Mesenchymal stem cell (in vitro differentiated cells and primary cell): ENCODE data around the gene POLRMT. TPM values are rescaled to one million over a fixed set of nuclear protein-coding genes. Genes with fewer than 3 reads are reported as not detected.
A peak's percentile ranks its signal among the peaks of the same experiment; 100 is the strongest.

Source experiments
- DNase-seq: peaks from one replicate; pipeline ENCODE4 v3.0.0-alpha.2; 2013
- H2AFZ ChIP-seq: one replicate; pipeline ENCODE4 v1.6.1; 2013; ENCODE audit warnings: low read depth, mild to moderate bottlenecking, control low read depth, inconsistent platforms, low read length, moderate library complexity
- H2AK5ac ChIP-seq: 2 replicates; pipeline ENCODE4 v1.6.1; 2013; ENCODE audit warnings: low read length, moderate library complexity, mild to moderate bottlenecking, inconsistent platforms; ENCODE audit not compliant: severe bottlenecking
- H2BK120ac ChIP-seq: one replicate; pipeline ENCODE4 v1.6.1; 2013; ENCODE audit warnings: low read depth, mild to moderate bottlenecking, inconsistent platforms, low read length, moderate library complexity
- H2BK12ac ChIP-seq, 2 experiments: one replicate each; pipeline ENCODE4 v1.6.1; 2013; ENCODE audit warnings: inconsistent platforms in 2 of 2, low read length in 2 of 2, mild to moderate bottlenecking in 2 of 2, moderate library complexity in 2 of 2, control low read depth in 1 of 2
- H2BK15ac ChIP-seq: one replicate; pipeline ENCODE4 v1.6.1; 2013; ENCODE audit warnings: mild to moderate bottlenecking, low read depth, inconsistent platforms; ENCODE audit not compliant: poor library complexity, severe bottlenecking
- H2BK5ac ChIP-seq: 2 replicates; pipeline ENCODE4 v1.6.1; 2013; ENCODE audit warnings: low read depth, mild to moderate bottlenecking, low read length, control low read depth, inconsistent platforms; ENCODE audit not compliant: poor library complexity, severe bottlenecking
- H3K14ac ChIP-seq, 2 experiments: one replicate each; pipeline ENCODE4 v1.6.1; 2013; ENCODE audit warnings: inconsistent platforms in 2 of 2, low read length in 2 of 2, control low read depth in 1 of 2, mild to moderate bottlenecking in 1 of 2, moderate library complexity in 1 of 2
- H3K18ac ChIP-seq, 2 experiments: one replicate each; pipeline ENCODE4 v1.6.1; 2013; ENCODE audit warnings: inconsistent platforms in 2 of 2, low read length in 2 of 2, control low read depth in 1 of 2, low read depth in 1 of 2, mild to moderate bottlenecking in 1 of 2
- H3K23ac ChIP-seq, 2 experiments: one replicate each; pipeline ENCODE4 v1.6.1; 2013; ENCODE audit warnings: inconsistent platforms in 2 of 2, low read length in 2 of 2, mild to moderate bottlenecking in 2 of 2, moderate library complexity in 2 of 2, control low read depth in 1 of 2
- H3K27ac ChIP-seq: 2 replicates; pipeline ENCODE4 v1.5.1; 2013; ENCODE audit warnings: mild to moderate bottlenecking, moderate library complexity, low read length, control low read depth, inconsistent platforms; ENCODE audit not compliant: poor library complexity, severe bottlenecking
- H3K27me3 ChIP-seq, 2 experiments: 2 replicates each; pipeline versions ENCODE4 v1.6.1 to v1.7.0; 2013; ENCODE audit warnings: low read length in 2 of 2, mild to moderate bottlenecking in 2 of 2, moderate library complexity in 2 of 2, control low read depth in 1 of 2, inconsistent platforms in 1 of 2; ENCODE audit not compliant: control insufficient read depth in 1 of 2, insufficient read depth in 1 of 2
- H3K36me3 ChIP-seq, 2 experiments: 2 replicates each; pipeline versions ENCODE4 v1.6.1 to v1.7.0; 2013; ENCODE audit warnings: low read length in 2 of 2, control low read depth in 1 of 2, inconsistent platforms in 1 of 2, low read depth in 1 of 2, mild to moderate bottlenecking in 1 of 2; ENCODE audit not compliant: insufficient read depth in 2 of 2, control insufficient read depth in 1 of 2
- H3K4ac ChIP-seq, 2 experiments: one replicate each; pipeline ENCODE4 v1.6.1; 2013; ENCODE audit warnings: inconsistent platforms in 2 of 2, low read length in 2 of 2, mild to moderate bottlenecking in 2 of 2, moderate library complexity in 2 of 2, control low read depth in 1 of 2, low read depth in 1 of 2
- H3K4me1 ChIP-seq: 2 replicates; pipeline ENCODE4 v1.6.1; 2013; ENCODE audit warnings: low read depth, low read length, control low read depth; ENCODE audit not compliant: control insufficient read depth, insufficient read depth
- H3K4me2 ChIP-seq: 2 replicates; pipeline ENCODE4 v1.6.1; 2013; ENCODE audit warnings: low read length, mild to moderate bottlenecking, inconsistent platforms; ENCODE audit not compliant: poor library complexity, severe bottlenecking
- H3K4me3 ChIP-seq, 2 experiments: 2 replicates each; pipeline versions ENCODE4 v1.5.1 to v1.7.0; 2013; ENCODE audit warnings: low read length in 2 of 2, mild to moderate bottlenecking in 2 of 2, control low read depth in 1 of 2, low read depth in 1 of 2; ENCODE audit not compliant: insufficient read depth in 1 of 2
- H3K79me1 ChIP-seq: replicated peaks from 2 replicates; pipeline ENCODE4 v1.6.1; 2013; ENCODE audit warnings: mild to moderate bottlenecking, control low read depth, low read length, inconsistent platforms; ENCODE audit not compliant: poor library complexity, severe bottlenecking
- H3K9ac ChIP-seq: 2 replicates; pipeline ENCODE4 v1.7.0; 2013; ENCODE audit warnings: mild to moderate bottlenecking, low read length, moderate library complexity
- H3K9me3 ChIP-seq: 2 replicates; pipeline ENCODE4 v1.7.0; 2013; ENCODE audit warnings: mild to moderate bottlenecking, low read length; ENCODE audit not compliant: control insufficient read depth
- H4K8ac ChIP-seq: one replicate; pipeline ENCODE4 v1.6.1; 2013; ENCODE audit warnings: inconsistent platforms, mild to moderate bottlenecking, low read length, moderate library complexity
- H4K91ac ChIP-seq: one replicate; pipeline ENCODE4 v1.6.1; 2013; ENCODE audit warnings: mild to moderate bottlenecking, low read length, inconsistent platforms
- WGBS: methylation state at CpG from one replicate; pipeline ENCODE4 v1.1.7; 2013; ENCODE audit warnings: mixed read lengths; 5-methylcytosine and 5-hydroxymethylcytosine counted together
- polyA plus RNA-seq, 2 experiments: library from polyadenylated mRNA; stranded (reverse); fragments of 200-250 nt; gene quantifications; one replicate each; pipeline ENCODE4 v1.2.3, GENCODE V29; 2013

POLRMT gene
- polyA plus RNA-seq (2013, experiment 1 of 2), result 24.9 TPM
- 23.7 TPM for polyA plus RNA-seq (2013, experiment 2 of 2)

GRCh38 chr19:633068-633785 lies at the start of gene POLRMT:
POLRMT (minus strand) TSS chr19:633537; CDS start chr19:633512, 25 bp downstream.
- peak; percentile 98 for DNase-seq
- no peak within 1 kb of the TSS for H2BK5ac ChIP-seq
- H3K4me2 ChIP-seq, result peak within 1 kb of the TSS; percentile 89
- WGBS, result under 1% methylated on average over 67 of the region's 67 CpGs
- H4K91ac ChIP-seq, result peak within 1 kb of the TSS; percentile 34
- peak within 1 kb of the TSS in 1 of 2 experiments; percentile 37 for H2BK12ac ChIP-seq
- peak within 1 kb of the TSS in 1 of 2 experiments; percentile 73 for H3K23ac ChIP-seq
- H3K18ac ChIP-seq, result peak within 1 kb of the TSS; percentile 50 to 94
- H3K4me3 ChIP-seq, result peak within 1 kb of the TSS; percentile 76 to 97
- H3K27me3 ChIP-seq, result no peaks in the 10 kb centered on the region
- H2BK120ac ChIP-seq, result peak within 1 kb of the TSS; percentile 44
- peak within 1 kb of the TSS; percentile 62 for H3K27ac ChIP-seq
- peak within 1 kb of the TSS; percentile 84 for H2BK15ac ChIP-seq
- peak within 1 kb of the TSS; percentile 85 for H3K9ac ChIP-seq
- peak within 1 kb of the TSS; percentile 60 for H2AFZ ChIP-seq
- H4K8ac ChIP-seq, result peak within 1 kb of the TSS; percentile 35
- peak within 1 kb of the TSS; percentile 42 to 77 for H3K4ac ChIP-seq
- H3K9me3 ChIP-seq, result no peaks in the 10 kb centered on the region
- peak within 1 kb of the TSS in 1 of 2 experiments; percentile 35 for H3K14ac ChIP-seq
- H2AK5ac ChIP-seq, result no peak within 1 kb of the TSS
- peaks cover 19% of the 10 kb centered on the region for H3K79me1 ChIP-seq
- H3K36me3 ChIP-seq, result peaks cover 18 to 26% of the 10 kb centered on the region in 2 experiments
- H3K4me1 ChIP-seq, result peaks cover 28% of the 10 kb centered on the region

GRCh38 chr19:682678-683320 lies 49.5 kb upstream of the POLRMT start:
- Histone ChIP-seq H4K8ac (no peak overlapping the region), H2BK12ac (no peak overlapping the region), H4K91ac (no peak overlapping the region), H2AK5ac (no peak overlapping the region), H3K9ac (no peak overlapping the region), H2BK5ac (no peak overlapping the region), H2BK120ac (no peak overlapping the region), H2BK15ac (no peak overlapping the region), H3K4me3 (no peak overlapping the region), H2AFZ (no peak overlapping the region), H3K27ac (no peak overlapping the region), H3K79me1 (peaks cover 5% of the 10 kb centered on the region), H3K23ac (no peak overlapping the region), H3K27me3 (no peaks in the 10 kb centered on the region), H3K18ac (no peak overlapping the region), H3K14ac (no peak overlapping the region), H3K4me1 (peaks cover 24% of the 10 kb centered on the region), H3K9me3 (no peaks in the 10 kb centered on the region), H3K4ac (peak overlapping the region in 1 of 2 experiments; percentile 38), H3K4me2 (no peak overlapping the region), H3K36me3 (peaks cover 0 to 22% of the 10 kb centered on the region in 2 experiments)
- DNase-seq, result no peak
- WGBS, result 93% methylated on average over 25 of the region's 25 CpGs

GRCh38 chr19:681029-682019 lies 48.0 kb upstream of the POLRMT start:
- H2BK12ac ChIP-seq, result peak overlapping the region; percentile 41 to 83

More at GRCh38 chr19:681029-682019, 48.0 kb upstream of the POLRMT start:
- WGBS, result 96% methylated on average over 43 of the region's 54 CpGs
- H3K4ac ChIP-seq, result peak overlapping the region in 1 of 2 experiments; percentile 35
- peak overlapping the region; percentile 88 for H4K8ac ChIP-seq
- no peaks in the 10 kb centered on the region for H3K9me3 ChIP-seq
- H2BK5ac ChIP-seq, result no peak overlapping the region
- peak overlapping the region in 1 of 2 experiments; percentile 75 for H3K4me3 ChIP-seq
- H3K23ac ChIP-seq, result no peak overlapping the region
- no peak overlapping the region for H2AFZ ChIP-seq
- DNase-seq, result no peak
- H3K4me2 ChIP-seq, result peak overlapping the region; percentile 76
- peaks cover 0 to 3% of the 10 kb centered on the region in 2 experiments for H3K27me3 ChIP-seq
- peak overlapping the region; percentile 70 for H2BK15ac ChIP-seq
- peak overlapping the region; percentile 6 for H2AK5ac ChIP-seq
- peak overlapping the region in 1 of 2 experiments; percentile 3 for H3K14ac ChIP-seq
- H3K9ac ChIP-seq, result peak overlapping the region; percentile 81
- peak overlapping the region; percentile 44 to 68 for H3K18ac ChIP-seq
- H3K79me1 ChIP-seq, result peaks cover 5% of the 10 kb centered on the region
- H4K91ac ChIP-seq, result peak overlapping the region; percentile 92
- H3K4me1 ChIP-seq, result peaks cover 36% of the 10 kb centered on the region
- H3K36me3 ChIP-seq, result peaks cover 0 to 22% of the 10 kb centered on the region in 2 experiments
- H3K27ac ChIP-seq, result no peak overlapping the region
- peak overlapping the region; percentile 21 for H2BK120ac ChIP-seq
